ENCODE measurements around the gene SFRP5.

SFRP5 gene

GRCh38 chr10:97743169-97743943, 28.4 kb downstream of the SFRP5 start:
- in situ Hi-C loops (cut with HindIII; ENCODE audit: low sequenced_read_pairs) = no loop called here
- DNase-seq (ENCODE audit: low read depth, low spot score) = no peak
- TF ChIP-seq CTCF (IDR thresholded peaks at IDR 0.05; ENCODE audit: low read depth, low read length) = no peak
- no peak overlapping the region for H3K4me3 ChIP-seq (ENCODE audit: low read depth, low read length)

GRCh38 chr10:97740613-97741012, 31.2 kb downstream of the SFRP5 start:
- no peak for DNase-seq (ENCODE audit: low read depth, low spot score)
- no peak for TF ChIP-seq CTCF (IDR thresholded peaks at IDR 0.05; ENCODE audit: low read depth, low read length)
- in situ Hi-C loops (cut with HindIII; ENCODE audit: low sequenced_read_pairs) = no loop called here
- H3K4me3 ChIP-seq (ENCODE audit: low read depth, low read length) = no peak overlapping the region

- TF ChIP-seq CTCF (IDR thresholded peaks at IDR 0.05; ENCODE audit: low read depth, low read length) = no peak
- no peak for DNase-seq (ENCODE audit: low read depth, low spot score)
- in situ Hi-C loops (cut with HindIII; ENCODE audit: low sequenced_read_pairs) = no loop called here
- no peak overlapping the region for H3K4me3 ChIP-seq (ENCODE audit: low read depth, low read length)
These were observed 33.2 kb downstream of the SFRP5 start for GRCh38 chr10:97738616-97739015.

GRCh38 chr10:97737770-97738265, 34.0 kb downstream of the SFRP5 start:
- TF ChIP-seq CTCF (IDR thresholded peaks at IDR 0.05; ENCODE audit: low read depth, low read length) = no peak
- peak overlapping the region; percentile 96 for H3K4me3 ChIP-seq (ENCODE audit: low read depth, low read length)
- DNase-seq (ENCODE audit: low read depth, low spot score) = no peak
- in situ Hi-C loops (cut with HindIII; ENCODE audit: low sequenced_read_pairs) = no loop called here

GRCh38 chr10:97736902-97737769, 34.7 kb downstream of the SFRP5 start, which contains the start of gene ZFYVE27:
TSS of gene ZFYVE27 (plus strand) at chr10:97737128. CDS start at chr10:97738478, 1,350 bp downstream.
- peak within 1 kb of the TSS; percentile 96 for H3K4me3 ChIP-seq (ENCODE audit: low read depth, low read length)
- in situ Hi-C loops (cut with HindIII; ENCODE audit: low sequenced_read_pairs) = no loop called here
- TF ChIP-seq CTCF (IDR thresholded peaks at IDR 0.05; ENCODE audit: low read depth, low read length) = no peak
- peak; percentile 93 for DNase-seq (ENCODE audit: low read depth, low spot score)

- DNase-seq (ENCODE audit: low read depth, low spot score) = no peak
- no peak for TF ChIP-seq CTCF (IDR thresholded peaks at IDR 0.05; ENCODE audit: low read depth, low read length)
- in situ Hi-C loops (cut with HindIII; ENCODE audit: low sequenced_read_pairs) = no loop called here
- H3K4me3 ChIP-seq (ENCODE audit: low read depth, low read length) = peak overlapping the region; percentile 96
These were observed 35.3 kb downstream of the SFRP5 start for GRCh38 chr10:97736403-97736901.
